ENCODE data around the gene CLDN6. TPM values are rescaled to one million over a fixed set of nuclear protein-coding genes. Genes with fewer than 3 reads are reported as not detected.
A peak's percentile ranks its signal among the peaks of the same experiment; 100 is the strongest.

Gene CLDN6
- total RNA-seq, 1 donor from 2014 or later: 0.32 TPM

GRCh38 chr16:2981899-2982250, 36.1 kb downstream of the CLDN6 start:
- Mint-ChIP-seq H3K36me3 (ENCODE audit: unreplicated experiment) (no peaks in the 10 kb centered on the region), H3K27ac (ENCODE audit: unreplicated experiment) (peak overlapping the region; percentile 77), H3K27me3 (ENCODE audit: unreplicated experiment) (no peaks in the 10 kb centered on the region), H3K4me1 (ENCODE audit: unreplicated experiment) (peaks cover 21% of the 10 kb centered on the region), H3K4me3 (ENCODE audit: unreplicated experiment) (peak overlapping the region; percentile 64), H3K9me3 (ENCODE audit: unreplicated experiment) (no peaks in the 10 kb centered on the region)
- TF ChIP-seq CTCF (IDR thresholded peaks at IDR 0.05): no peak
- DNase-seq (ENCODE audit: extremely low spot score, unreplicated experiment): no peak

- Mint-ChIP-seq H3K27me3 (ENCODE audit: unreplicated experiment) (no peaks in the 10 kb centered on the region), H3K4me1 (ENCODE audit: unreplicated experiment) (peaks cover 16% of the 10 kb centered on the region), H3K9me3 (ENCODE audit: unreplicated experiment) (no peaks in the 10 kb centered on the region), H3K27ac (ENCODE audit: unreplicated experiment) (peak overlapping the region; percentile 77), H3K36me3 (ENCODE audit: unreplicated experiment) (no peaks in the 10 kb centered on the region), H3K4me3 (ENCODE audit: unreplicated experiment) (peak overlapping the region; percentile 74)
- no peak for DNase-seq (ENCODE audit: extremely low spot score, unreplicated experiment)
- TF ChIP-seq CTCF (IDR thresholded peaks at IDR 0.05): no peak
Observed at GRCh38 chr16:2981177-2981898, 36.6 kb downstream of the CLDN6 start.

GRCh38 chr16:2980227-2981176, 37.5 kb downstream of the CLDN6 start, which contains the start of gene PKMYT1:
TSS of gene PKMYT1 (minus strand) at chr16:2980446. CDS start at chr16:2979657, 789 bp downstream.
- peak within 1 kb of the TSS; percentile 75 for H3K4me3 Mint-ChIP-seq (ENCODE audit: unreplicated experiment)
- DNase-seq (ENCODE audit: extremely low spot score, unreplicated experiment): peak; percentile 98
- no peaks in the 10 kb centered on the region for H3K9me3 Mint-ChIP-seq (ENCODE audit: unreplicated experiment)
- no peaks in the 10 kb centered on the region for H3K36me3 Mint-ChIP-seq (ENCODE audit: unreplicated experiment)
- peak within 1 kb of the TSS; percentile 77 for H3K27ac Mint-ChIP-seq (ENCODE audit: unreplicated experiment)
- H3K4me1 Mint-ChIP-seq (ENCODE audit: unreplicated experiment): peaks cover 15% of the 10 kb centered on the region
- TF ChIP-seq CTCF (IDR thresholded peaks at IDR 0.05): no peak
- no peaks in the 10 kb centered on the region for H3K27me3 Mint-ChIP-seq (ENCODE audit: unreplicated experiment)

GRCh38 chr16:2979669-2980226, 38.2 kb downstream of the CLDN6 start:
- no peak for TF ChIP-seq CTCF (IDR thresholded peaks at IDR 0.05)
- Mint-ChIP-seq H3K27ac (ENCODE audit: unreplicated experiment) (peak overlapping the region; percentile 27), H3K36me3 (ENCODE audit: unreplicated experiment) (no peaks in the 10 kb centered on the region), H3K4me3 (ENCODE audit: unreplicated experiment) (peak overlapping the region; percentile 75), H3K4me1 (ENCODE audit: unreplicated experiment) (peaks cover 15% of the 10 kb centered on the region), H3K9me3 (ENCODE audit: unreplicated experiment) (no peaks in the 10 kb centered on the region), H3K27me3 (ENCODE audit: unreplicated experiment) (no peaks in the 10 kb centered on the region)
- DNase-seq (ENCODE audit: extremely low spot score, unreplicated experiment): no peak

Measured in osteocyte (in vitro differentiated cells).